Hypothalamus (tissue), 51 donors: ENCODE data around the gene RAX.
A peak's percentile ranks its signal among the peaks of the same experiment; 100 is the strongest.

Source experiments
- DNase-seq, 51 donors: peaks; one replicate each; lab custom pipeline; 2025; lab: John Stamatoyannopoulos, UW

RAX gene

GRCh38 chr18:59272891-59273758 is at the start of gene RAX:
Gene RAX (minus strand): TSS chr18:59273454. CDS start chr18:59273206, 248 bp downstream.
- peak in 1 of 51 donors; percentile 19 for DNase-seq

GRCh38 chr18:59318460-59319050 is 45.3 kb upstream of the RAX start, which contains the start of gene CPLX4:
Gene CPLX4 (minus strand): TSS chr18:59318649. CDS start chr18:59318462, 187 bp downstream.
- DNase-seq = no peak

GRCh38 chr18:59311631-59312030 is 38.4 kb upstream of the RAX start:
- no peak for DNase-seq

- DNase-seq = no peak
Observed at GRCh38 chr18:59308938-59309260, 35.6 kb upstream of the RAX start.

- DNase-seq = peak in 43 of 51 donors; percentile 6 to 79 (median 32)
Observed at GRCh38 chr18:59308248-59308937, 35.1 kb upstream of the RAX start.

- DNase-seq = no peak
Observed at GRCh38 chr18:59306640-59307039, 33.4 kb upstream of the RAX start.

GRCh38 chr18:59305295-59305694 is 32.0 kb upstream of the RAX start:
- no peak for DNase-seq

- DNase-seq = no peak
Observed at GRCh38 chr18:59303656-59304195, 30.5 kb upstream of the RAX start.

GRCh38 chr18:59303006-59303405 is 29.8 kb upstream of the RAX start:
- DNase-seq = no peak

GRCh38 chr18:59301929-59302328 is 28.7 kb upstream of the RAX start:
- DNase-seq = peak in 1 of 51 donors; percentile 1

GRCh38 chr18:59300676-59301285 is 27.5 kb upstream of the RAX start:
- DNase-seq = no peak

GRCh38 chr18:59298871-59299270 is 25.6 kb upstream of the RAX start:
- DNase-seq = no peak

- no peak for DNase-seq
Observed at GRCh38 chr18:59293317-59293716, 20.1 kb upstream of the RAX start.

- no peak for DNase-seq
Observed at GRCh38 chr18:59286341-59286740, 13.1 kb upstream of the RAX start.

- no peak for DNase-seq
Observed at GRCh38 chr18:59282341-59282740, 9.1 kb upstream of the RAX start.

GRCh38 chr18:59279722-59280121 is 6.5 kb upstream of the RAX start:
- DNase-seq = no peak

- no peak for DNase-seq
Observed at GRCh38 chr18:59279193-59279592, 5.9 kb upstream of the RAX start.

GRCh38 chr18:59278793-59279192 is 5.5 kb upstream of the RAX start:
- DNase-seq = no peak

- no peak for DNase-seq
Observed at GRCh38 chr18:59276047-59276446, 2.8 kb upstream of the RAX start.

GRCh38 chr18:59275406-59275949 is 2.2 kb upstream of the RAX start:
- DNase-seq = no peak

- no peak for DNase-seq
Observed at GRCh38 chr18:59274533-59274928, 1.3 kb upstream of the RAX start.
